Measurements from ENCODE around the gene OR10P1.

GRCh38 chr12:55626154-55626553 is 10.5 kb upstream of the OR10P1 start:
- TF ChIP-seq POLR2A (IDR thresholded peaks at IDR 0.05) (no peak), EP300 (IDR thresholded peaks at IDR 0.05) (no peak)
